H1 (cell line): ENCODE data around the gene UNC93A. TPM values are rescaled to one million over a fixed set of nuclear protein-coding genes. Genes with fewer than 3 reads are reported as not detected.

ENCODE experiments used
- CTCF ChIA-PET: fragments of 300-600 bp; sonication (Branson Sonifier 250); formaldehyde crosslinking; loops from one replicate; lab custom pipeline; 2021; ENCODE audit not compliant: partially characterized antibody; lab: Charles Lee
- POLR2A ChIA-PET: fragments of 300-600 bp; sonication (Branson Sonifier 250); formaldehyde crosslinking; loops from one replicate; lab custom pipeline; 2021; ENCODE audit warnings: inconsistent platforms; ENCODE audit not compliant: partially characterized antibody; lab: Charles Lee
- DNase-seq, 2 experiments: peaks; one replicate each; pipeline versions ENCODE4 v3.0.0 to v3.0.0-alpha.2; 2010 to 2022; ENCODE audit warnings: low spot score in 2 of 2, low read depth in 1 of 2, mixed read lengths in 1 of 2
- FAIRE-seq: peaks from 2 replicates; lab custom pipeline; 2011; peaks lifted over from hg19 to GRCh38; lab: Jason Lieb, UNC
- H2AFZ ChIP-seq: 2 replicates; pipeline ENCODE4 v1.8.1; 2012; ENCODE audit warnings: low read length, inconsistent platforms
- H2AK5ac ChIP-seq: 2 replicates; pipeline ENCODE4 v1.6.1; 2013; ENCODE audit warnings: low read depth, low read length
- H2BK120ac ChIP-seq: replicated peaks from 2 replicates; pipeline ENCODE3; 2013; ENCODE audit warnings: low read depth, low read length, inconsistent platforms
- H2BK12ac ChIP-seq: 2 replicates; pipeline ENCODE4 v1.6.1; 2013; ENCODE audit warnings: low read depth, low read length
- H2BK15ac ChIP-seq: 2 replicates; pipeline ENCODE4 v1.6.1; 2013; ENCODE audit warnings: low read length
- H2BK20ac ChIP-seq: 2 replicates; pipeline ENCODE4 v1.6.1; 2013; ENCODE audit warnings: low read length
- H2BK5ac ChIP-seq: 2 replicates; pipeline ENCODE4 v1.6.1; 2013; ENCODE audit warnings: low read depth, low read length
- H3K14ac ChIP-seq: 2 replicates; pipeline ENCODE4 v1.6.1; 2013; ENCODE audit warnings: inconsistent platforms; ENCODE audit not compliant: insufficient read length
- H3K18ac ChIP-seq: 2 replicates; pipeline ENCODE4 v1.6.1; 2013; ENCODE audit warnings: low read length; ENCODE audit errors: extremely low read depth
- H3K23ac ChIP-seq: 2 replicates; pipeline ENCODE4 v1.6.1; 2013; ENCODE audit warnings: inconsistent platforms; ENCODE audit not compliant: insufficient read length
- H3K23me2 ChIP-seq: 2 replicates; pipeline ENCODE4 v1.6.1; 2013; ENCODE audit warnings: low read depth, low read length
- H3K27ac ChIP-seq: 2 replicates; pipeline ENCODE4 v1.6.1; 2011; ENCODE audit warnings: low read depth, low read length, inconsistent platforms
- H3K27me3 ChIP-seq, 4 experiments: replicated peaks in 1 of 4; 1 replicate in 1 of 4; 2 replicates in 3 of 4; pipeline versions ENCODE4 v1.6.1 to v1.8.1; 2011 to 2013; ENCODE audit warnings: low read length in 3 of 4, mild to moderate bottlenecking in 3 of 4, inconsistent platforms in 2 of 4, mixed read lengths in 2 of 4, moderate library complexity in 1 of 4; ENCODE audit not compliant: control insufficient read depth in 3 of 4, insufficient read depth in 3 of 4; ENCODE audit errors: extremely low read depth in 1 of 4
- H3K36me3 ChIP-seq, 4 experiments: 2 replicates each; pipeline versions ENCODE4 v1.6.1 to v1.8.1; 2011 to 2013; ENCODE audit warnings: mild to moderate bottlenecking in 4 of 4, low read length in 3 of 4, moderate library complexity in 2 of 4, control low read depth in 1 of 4, inconsistent platforms in 1 of 4; ENCODE audit not compliant: insufficient read depth in 4 of 4, control insufficient read depth in 2 of 4
- H3K4ac ChIP-seq: replicated peaks from 2 replicates; pipeline ENCODE3; 2013; ENCODE audit warnings: low read length, low read depth, mixed read lengths, inconsistent platforms; ENCODE audit not compliant: insufficient read length
- H3K4me1 ChIP-seq, 4 experiments: replicated peaks in 1 of 4; 1 replicate in 1 of 4; 2 replicates in 3 of 4; pipeline versions ENCODE4 v1.6.1 to v1.8.1; 2011 to 2013; ENCODE audit warnings: low read length in 3 of 4, inconsistent platforms in 2 of 4, mixed read lengths in 1 of 4; ENCODE audit not compliant: insufficient read depth in 4 of 4, control insufficient read depth in 3 of 4
- H3K4me2 ChIP-seq, 2 experiments: 2 replicates each; pipeline versions ENCODE4 v1.6.1 to v1.8.1; 2011 to 2013; ENCODE audit warnings: low read depth in 2 of 2, low read length in 2 of 2, control low read depth in 1 of 2, inconsistent platforms in 1 of 2, mild to moderate bottlenecking in 1 of 2; ENCODE audit not compliant: insufficient read depth in 1 of 2
- H3K4me3 ChIP-seq, 4 experiments: fragments of 200-600, 300-600 bp in 1 of 4; sonication (generic), shearing (Covaris generic), sonication (Bioruptor Twin) in 1 of 4; 2 replicates each; pipeline versions ENCODE4 v1.5.1 to v1.8.1; 2011 to 2016; ENCODE audit warnings: low read length in 4 of 4, low read depth in 3 of 4, control low read depth in 2 of 4, inconsistent platforms in 2 of 4, mild to moderate bottlenecking in 2 of 4, mixed read lengths in 1 of 4, moderate library complexity in 1 of 4; ENCODE audit not compliant: insufficient read depth in 2 of 4; ENCODE audit errors: extremely low read depth in 1 of 4
- H3K56ac ChIP-seq: replicated peaks from 2 replicates; pipeline ENCODE3; 2013; ENCODE audit warnings: low read depth, mild to moderate bottlenecking, mixed read lengths, low read length, inconsistent platforms; ENCODE audit not compliant: insufficient read length
- H3K79me1 ChIP-seq: 2 replicates; pipeline ENCODE4 v1.6.1; 2013; ENCODE audit warnings: low read depth, low read length, control low read depth
- H3K79me2 ChIP-seq, 2 experiments: 2 replicates each; pipeline versions ENCODE4 v1.6.1 to v1.8.1; 2012 to 2013; ENCODE audit warnings: low read length in 2 of 2, mild to moderate bottlenecking in 2 of 2, inconsistent platforms in 1 of 2; ENCODE audit not compliant: insufficient read depth in 2 of 2, control insufficient read depth in 1 of 2
- H3K9ac ChIP-seq, 4 experiments: replicated peaks in 1 of 4; 1 replicate in 1 of 4; 2 replicates in 3 of 4; pipeline versions ENCODE4 v1.6.1 to v1.8.1; 2011 to 2013; ENCODE audit warnings: low read depth in 3 of 4, low read length in 3 of 4, control low read depth in 2 of 4, mild to moderate bottlenecking in 2 of 4, moderate library complexity in 2 of 4, inconsistent platforms in 1 of 4; ENCODE audit errors: extremely low read depth in 1 of 4
- H3K9me3 ChIP-seq, 2 experiments: 2 replicates each; pipeline versions ENCODE4 v1.6.1 to v1.8.1; 2012 to 2013; ENCODE audit warnings: mild to moderate bottlenecking in 2 of 2, moderate library complexity in 2 of 2, control low read depth in 1 of 2, inconsistent platforms in 1 of 2, low read depth in 1 of 2, low read length in 1 of 2, mixed read lengths in 1 of 2; ENCODE audit not compliant: insufficient read depth in 2 of 2
- H4K20me1 ChIP-seq, 2 experiments: replicated peaks in 1 of 2; 2 replicates each; pipeline versions ENCODE3 to v1.8.1; 2011 to 2013; ENCODE audit warnings: inconsistent platforms in 2 of 2, low read length in 2 of 2, mild to moderate bottlenecking in 1 of 2; ENCODE audit not compliant: insufficient read depth in 2 of 2, control insufficient read depth in 1 of 2
- H4K5ac ChIP-seq: 2 replicates; pipeline ENCODE4 v1.6.1; 2013; ENCODE audit warnings: low read length, low read depth, mixed read lengths, inconsistent platforms; ENCODE audit not compliant: insufficient read length
- H4K8ac ChIP-seq: 2 replicates; pipeline ENCODE4 v1.8.0; 2013; ENCODE audit warnings: mild to moderate bottlenecking, moderate library complexity, low read length, inconsistent platforms; ENCODE audit not compliant: insufficient read depth; ENCODE audit errors: extremely low read depth
- H4K91ac ChIP-seq: replicated peaks from 2 replicates; pipeline ENCODE3; 2013; ENCODE audit warnings: low read length, mixed read lengths, inconsistent platforms; ENCODE audit not compliant: insufficient read length
- BACH1 ChIP-seq: IDR thresholded peaks from 2 replicates; pipeline ENCODE4 v1.6.1; 2012; ENCODE audit warnings: low read length, improper control_type of control experiment
- BRCA1 ChIP-seq: IDR thresholded peaks from 2 replicates; pipeline ENCODE4 v1.6.1; 2012; ENCODE audit warnings: low read depth, low read length, improper control_type of control experiment
- CHD1 ChIP-seq: IDR thresholded peaks from 2 replicates; pipeline ENCODE4 v1.6.1; 2012; ENCODE audit warnings: low read depth, low read length, improper control_type of control experiment
- CHD2 ChIP-seq: IDR thresholded peaks from 2 replicates; pipeline ENCODE4 v1.6.1; 2012; ENCODE audit warnings: low read length, improper control_type of control experiment
- EGR1 ChIP-seq: IDR thresholded peaks from 2 replicates; pipeline ENCODE4 v1.6.1; 2011; ENCODE audit warnings: low read depth, low read length, borderline replicate concordance
- KDM1A ChIP-seq: fragments of 200-600, 300-600 bp; sonication (generic); IDR thresholded peaks from 2 replicates; pipeline ENCODE4 v1.7.1; 2016; ENCODE audit warnings: mild to moderate bottlenecking, low read length, borderline replicate concordance
- POLR2AphosphoS5 ChIP-seq: IDR thresholded peaks from 2 replicates; pipeline ENCODE4 v1.6.1; 2011; ENCODE audit warnings: low read depth, low read length
- SP1 ChIP-seq: IDR thresholded peaks from 2 replicates; pipeline ENCODE4 v1.6.1; 2011; ENCODE audit warnings: low read depth, low read length
- SP2 ChIP-seq: IDR thresholded peaks from 2 replicates; pipeline ENCODE4 v1.6.1; 2012; ENCODE audit warnings: mild to moderate bottlenecking, low read length, inconsistent platforms
- SRF ChIP-seq: IDR thresholded peaks from 2 replicates; pipeline ENCODE4 v1.6.1; 2011; ENCODE audit warnings: mild to moderate bottlenecking, low read depth, low read length, moderate library complexity
- TAF1 ChIP-seq: IDR thresholded peaks from 2 replicates; pipeline ENCODE4 v1.6.1; 2011; ENCODE audit warnings: mild to moderate bottlenecking, low read depth, low read length
- ZNF274 ChIP-seq: IDR thresholded peaks from 2 replicates; pipeline ENCODE4 v1.7.0; 2012; ENCODE audit warnings: low read length, borderline replicate concordance; ENCODE audit errors: extremely low read depth
- WGBS, 2 experiments: shearing (Covaris generic) in 1 of 2; methylation state at CpG; one replicate each; pipeline versions ENCODE4 v1.1.6 to v1.1.7; 2013 to 2015; ENCODE audit warnings: low lambda C conversion rate in 2 of 2, mixed read lengths in 2 of 2, inconsistent platforms in 1 of 2, low coverage in 1 of 2, missing lambda C conversion rate in 1 of 2; ENCODE audit not compliant: insufficient replicate concordance in 2 of 2, insufficient coverage in 1 of 2, insufficient read length in 1 of 2; ENCODE audit errors: extremely low coverage in 1 of 2, missing lambda C conversion rate in 1 of 2; 5-methylcytosine and 5-hydroxymethylcytosine counted together
- polyA plus RNA-seq, 7 experiments: library from polyadenylated mRNA; depleted of rRNA in 3 of 7; stranded (reverse) in 5 of 7; unstranded in 2 of 7; fragments of >200 nt in 5 of 7; fragments of 200-250 nt in 2 of 7; gene quantifications; 1 replicate in 5 of 7; 2 replicates in 1 of 7; 4 replicates in 1 of 7; pipeline versions ENCODE4 v1.2.1 to v1.2.3, GENCODE V29; 2011 to 2013; ENCODE audit warnings: missing spikeins in 2 of 7, mixed read lengths in 2 of 7
- total RNA-seq: library from RNA; stranded (reverse); fragmentation: NEBNext Ultra II Directional; extraction: Animal tissue kit (Norgen Biotek cat#: 25700); gene quantifications from 2 replicates; pipeline ENCODE4 v1.2.1, GENCODE V29; 2021
- TF ChIP-seq, protein P1 (sequence below), 3 experiments: IDR thresholded peaks; 1 replicate in 2 of 3; 2 replicates in 1 of 3; pipeline versions ENCODE4 v1.5.1 to v1.6.1; 2011; ENCODE audit warnings: low read length in 3 of 3, mild to moderate bottlenecking in 3 of 3, inconsistent platforms in 2 of 3, low read depth in 1 of 3, moderate library complexity in 1 of 3; ENCODE audit not compliant: insufficient read depth in 1 of 3; ENCODE audit errors: control extremely low read depth in 1 of 3

Gene UNC93A
- total and polyA plus RNA-seq, 2 of the 8 experiments (the other 6 are each of a cell fraction or from before 2014, with no cell fraction given), result 0.39 TPM; not detected in 1

DNA sequence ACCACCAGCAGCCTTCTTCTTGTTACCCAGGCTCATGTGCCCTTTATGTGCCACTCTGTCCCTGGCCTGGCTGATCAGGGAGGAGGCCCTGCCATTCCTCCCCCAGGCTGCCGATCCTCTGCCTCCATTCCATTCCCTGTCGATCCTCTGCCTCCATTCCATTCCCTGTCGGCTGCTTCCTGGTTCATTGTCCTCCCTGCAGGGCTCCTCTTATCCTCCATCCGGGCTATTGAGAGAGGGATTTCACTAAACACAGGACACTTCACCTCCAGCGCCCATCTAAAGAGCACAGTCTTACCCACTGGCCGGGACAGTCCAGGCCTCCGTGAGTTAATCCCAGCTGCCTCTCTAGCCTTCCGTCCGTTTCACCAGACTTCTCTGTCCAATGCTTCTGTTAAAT lies 26.1 kb downstream of the UNC93A start:
- ChIA-PET POLR2A (no interaction called here), CTCF (no interaction called here)
- Histone ChIP-seq H3K18ac (no peak overlapping the region; the same call in none of the 2 replicates), H2AK5ac (no peak overlapping the region; the same call in 1 of the 2 replicates), H2BK12ac (peak overlapping the region; percentile 96; the same call in 1 of the 2 replicates), H2BK5ac (peak overlapping the region; percentile 60; the same call in 1 of the 2 replicates), H3K79me2 (no peaks in the 10 kb centered on the region), H3K56ac (no peak overlapping the region), H3K79me1 (no peaks in the 10 kb centered on the region), H3K23ac (no peak overlapping the region), H3K36me3 (no peaks in the 10 kb centered on the region), H4K8ac (no peak overlapping the region), H3K27ac (no peak overlapping the region), H2BK15ac (no peak overlapping the region; the same call in 1 of the 2 replicates), H3K14ac (no peak overlapping the region), H3K4me3 (no peak overlapping the region), H4K91ac (no peak overlapping the region), H4K5ac (no peak overlapping the region), H3K9ac (no peak overlapping the region), H2BK120ac (no peak overlapping the region), H4K20me1 (no peaks in the 10 kb centered on the region), H2AFZ (no peak overlapping the region), H3K27me3 (no peaks in the 10 kb centered on the region; a peak in 1 of 7 replicates), H3K9me3 (no peaks in the 10 kb centered on the region), H2BK20ac (0 out of 2 replicates have a peak overlapping the region, but pooled peaks have one; percentile 61), H3K4me2 (no peak overlapping the region), H3K4me1 (peaks cover 7 to 18% (median 14%) of the 10 kb centered on the region in 4 experiments), H3K4ac (no peak overlapping the region), H3K23me2 (no peaks in the 10 kb centered on the region)
- FAIRE-seq (no peak), DNase-seq (no peak)
- 89% methylated on average over 8 of the region's 9 CpGs; no CpG with 5 or more reads in 1 of the 2 experiments for WGBS, 2 experiments
- TF ChIP-seq POLR2AphosphoS5 (no peak), SP2 (no peak), BACH1 (no peak), BRCA1 (no peak), TAF1 (no peak), ZNF274 (no peak), EGR1 (no peak), CHD1 (no peak), CHD2 (no peak), KDM1A (no peak), SRF (no peak), SP1 (no peak)
- TF ChIP-seq, protein P1, sequence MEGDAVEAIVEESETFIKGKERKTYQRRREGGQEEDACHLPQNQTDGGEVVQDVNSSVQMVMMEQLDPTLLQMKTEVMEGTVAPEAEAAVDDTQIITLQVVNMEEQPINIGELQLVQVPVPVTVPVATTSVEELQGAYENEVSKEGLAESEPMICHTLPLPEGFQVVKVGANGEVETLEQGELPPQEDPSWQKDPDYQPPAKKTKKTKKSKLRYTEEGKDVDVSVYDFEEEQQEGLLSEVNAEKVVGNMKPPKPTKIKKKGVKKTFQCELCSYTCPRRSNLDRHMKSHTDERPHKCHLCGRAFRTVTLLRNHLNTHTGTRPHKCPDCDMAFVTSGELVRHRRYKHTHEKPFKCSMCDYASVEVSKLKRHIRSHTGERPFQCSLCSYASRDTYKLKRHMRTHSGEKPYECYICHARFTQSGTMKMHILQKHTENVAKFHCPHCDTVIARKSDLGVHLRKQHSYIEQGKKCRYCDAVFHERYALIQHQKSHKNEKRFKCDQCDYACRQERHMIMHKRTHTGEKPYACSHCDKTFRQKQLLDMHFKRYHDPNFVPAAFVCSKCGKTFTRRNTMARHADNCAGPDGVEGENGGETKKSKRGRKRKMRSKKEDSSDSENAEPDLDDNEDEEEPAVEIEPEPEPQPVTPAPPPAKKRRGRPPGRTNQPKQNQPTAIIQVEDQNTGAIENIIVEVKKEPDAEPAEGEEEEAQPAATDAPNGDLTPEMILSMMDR (IDR thresholded peaks at IDR 0.05; ENCODE audit: control extremely low read depth in 1 of 3, insufficient read depth in 1 of 3, low read depth in 1 of 3, low read length in 3 of 3), result no peak
